ENCODE results near the gene DAB1. TPM values are rescaled to one million over a fixed set of nuclear protein-coding genes. Genes with fewer than 3 reads are reported as not detected.

Gene DAB1
- total and polyA plus RNA-seq, 10 of the 15 experiments (the other 5 are each of a cell fraction or from before 2014, with no cell fraction given): 0.02 to 0.10 (median 0.03) TPM; not detected in 5

GRCh38 chr1:57137980-57138379 is 285.9 kb downstream of the DAB1 start (continued):
- TF ChIP-seq, protein P1, sequence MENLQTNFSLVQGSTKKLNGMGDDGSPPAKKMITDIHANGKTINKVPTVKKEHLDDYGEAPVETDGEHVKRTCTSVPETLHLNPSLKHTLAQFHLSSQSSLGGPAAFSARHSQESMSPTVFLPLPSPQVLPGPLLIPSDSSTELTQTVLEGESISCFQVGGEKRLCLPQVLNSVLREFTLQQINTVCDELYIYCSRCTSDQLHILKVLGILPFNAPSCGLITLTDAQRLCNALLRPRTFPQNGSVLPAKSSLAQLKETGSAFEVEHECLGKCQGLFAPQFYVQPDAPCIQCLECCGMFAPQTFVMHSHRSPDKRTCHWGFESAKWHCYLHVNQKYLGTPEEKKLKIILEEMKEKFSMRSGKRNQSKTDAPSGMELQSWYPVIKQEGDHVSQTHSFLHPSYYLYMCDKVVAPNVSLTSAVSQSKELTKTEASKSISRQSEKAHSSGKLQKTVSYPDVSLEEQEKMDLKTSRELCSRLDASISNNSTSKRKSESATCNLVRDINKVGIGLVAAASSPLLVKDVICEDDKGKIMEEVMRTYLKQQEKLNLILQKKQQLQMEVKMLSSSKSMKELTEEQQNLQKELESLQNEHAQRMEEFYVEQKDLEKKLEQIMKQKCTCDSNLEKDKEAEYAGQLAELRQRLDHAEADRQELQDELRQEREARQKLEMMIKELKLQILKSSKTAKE (IDR thresholded peaks at IDR 0.05; ENCODE audit: low read depth, poor library complexity, severe bottlenecking): peak; percentile 45
- TF ChIP-seq RAD51 (IDR thresholded peaks at IDR 0.05) (no peak), JUND (IDR thresholded peaks at IDR 0.05; ENCODE audit: low read depth, low read length) (no peak), PBX3 (IDR thresholded peaks at IDR 0.05; ENCODE audit: insufficient replicate concordance, low read depth, low read length) (no peak)

DNA sequence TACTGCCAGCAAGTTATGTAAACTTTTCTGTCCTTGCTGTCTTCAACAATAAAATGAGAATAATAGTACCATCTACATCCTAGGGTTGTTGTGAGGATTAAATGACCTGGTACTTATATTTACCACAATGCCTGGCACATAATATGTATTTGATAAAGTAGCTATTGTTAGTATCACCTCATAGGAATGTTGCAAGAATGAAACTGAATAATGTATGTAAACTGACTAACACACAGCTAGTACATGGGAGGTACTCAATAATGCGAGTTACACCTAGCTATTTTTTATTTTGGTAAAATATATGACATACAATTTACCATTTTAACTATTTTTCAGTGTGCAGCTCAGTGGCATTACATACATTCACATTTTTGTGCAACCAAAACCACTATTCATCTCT is 289.1 kb downstream of the DAB1 start:
- in situ Hi-C loops (cut with MboI) (no loop called here), intact Hi-C loops (cut with micrococcal nuclease; ENCODE audit: unreplicated experiment) (no loop called here)
- ChIA-PET CTCF (interaction anchor here (1.8 kb wide), 1 partner anchor 9 kb away, joined by 5 read pairs; no protein-coding TSS in a partner anchor), SMC1A (ENCODE audit: uncharacterized antibody, unreplicated experiment) (interaction anchor here (0.8 to 1.2 kb wide), 2 partner anchors 9 to 308 kb away, joined by 3 read pairs; no protein-coding TSS in a partner anchor), POLR2A (no interaction called here), RAD21 (ENCODE audit: unreplicated experiment) (no interaction called here)
- H3K4me2 ChIP-seq (ENCODE audit: control insufficient read depth, insufficient read depth): no peak overlapping the region
- DNase-seq (ENCODE audit: low read depth, low spot score) (no peak), ATAC-seq (no peak), FAIRE-seq (no peak)
- WGBS (ENCODE audit: insufficient coverage, insufficient replicate concordance, low lambda C conversion rate, missing lambda C conversion rate): 0% methylated on average over 1 of the region's 1 CpG
- H4K20me1 ChIP-seq (ENCODE audit: control insufficient read depth, insufficient read depth): no peaks in the 10 kb centered on the region
- H3K27me3 ChIP-seq (replicated peaks in 1 of 2; ENCODE audit: control insufficient read depth in 2 of 2, insufficient read depth in 2 of 2, low read length in 1 of 2): peaks cover 0 to 3% of the 10 kb centered on the region in 2 experiments; a peak in 1 of 4 replicates
- H3K9me3 ChIP-seq (replicated peaks; ENCODE audit: control insufficient read depth, insufficient read depth, low read length): no peaks in the 10 kb centered on the region
- TF ChIP-seq RUNX3 (IDR thresholded peaks at IDR 0.05; ENCODE audit: low read length): no peak
- no peaks in the 10 kb centered on the region for H3K79me2 ChIP-seq (ENCODE audit: control insufficient read depth, insufficient read depth, low read length)
- no peaks in the 10 kb centered on the region for H3K36me3 ChIP-seq (ENCODE audit: control insufficient read depth in 2 of 2, insufficient read depth in 2 of 2, low read length in 1 of 2)
- no peak overlapping the region for H3K4me3 ChIP-seq
- BruUV-seq (replicated peaks): no TSS peak
- H3K27ac ChIP-seq (ENCODE audit: control insufficient read depth, insufficient read depth): no peak overlapping the region
- no peak overlapping the region for H2AFZ ChIP-seq (ENCODE audit: control insufficient read depth, low read depth, low read length)
- H3K9ac ChIP-seq (ENCODE audit: control insufficient read depth, insufficient read depth, low read length): no peak overlapping the region
- no peaks in the 10 kb centered on the region for H3K4me1 ChIP-seq (ENCODE audit: control insufficient read depth, insufficient read depth, low read length)
